ENCODE results near the gene PHRF1.

Gene PHRF1, protein sequence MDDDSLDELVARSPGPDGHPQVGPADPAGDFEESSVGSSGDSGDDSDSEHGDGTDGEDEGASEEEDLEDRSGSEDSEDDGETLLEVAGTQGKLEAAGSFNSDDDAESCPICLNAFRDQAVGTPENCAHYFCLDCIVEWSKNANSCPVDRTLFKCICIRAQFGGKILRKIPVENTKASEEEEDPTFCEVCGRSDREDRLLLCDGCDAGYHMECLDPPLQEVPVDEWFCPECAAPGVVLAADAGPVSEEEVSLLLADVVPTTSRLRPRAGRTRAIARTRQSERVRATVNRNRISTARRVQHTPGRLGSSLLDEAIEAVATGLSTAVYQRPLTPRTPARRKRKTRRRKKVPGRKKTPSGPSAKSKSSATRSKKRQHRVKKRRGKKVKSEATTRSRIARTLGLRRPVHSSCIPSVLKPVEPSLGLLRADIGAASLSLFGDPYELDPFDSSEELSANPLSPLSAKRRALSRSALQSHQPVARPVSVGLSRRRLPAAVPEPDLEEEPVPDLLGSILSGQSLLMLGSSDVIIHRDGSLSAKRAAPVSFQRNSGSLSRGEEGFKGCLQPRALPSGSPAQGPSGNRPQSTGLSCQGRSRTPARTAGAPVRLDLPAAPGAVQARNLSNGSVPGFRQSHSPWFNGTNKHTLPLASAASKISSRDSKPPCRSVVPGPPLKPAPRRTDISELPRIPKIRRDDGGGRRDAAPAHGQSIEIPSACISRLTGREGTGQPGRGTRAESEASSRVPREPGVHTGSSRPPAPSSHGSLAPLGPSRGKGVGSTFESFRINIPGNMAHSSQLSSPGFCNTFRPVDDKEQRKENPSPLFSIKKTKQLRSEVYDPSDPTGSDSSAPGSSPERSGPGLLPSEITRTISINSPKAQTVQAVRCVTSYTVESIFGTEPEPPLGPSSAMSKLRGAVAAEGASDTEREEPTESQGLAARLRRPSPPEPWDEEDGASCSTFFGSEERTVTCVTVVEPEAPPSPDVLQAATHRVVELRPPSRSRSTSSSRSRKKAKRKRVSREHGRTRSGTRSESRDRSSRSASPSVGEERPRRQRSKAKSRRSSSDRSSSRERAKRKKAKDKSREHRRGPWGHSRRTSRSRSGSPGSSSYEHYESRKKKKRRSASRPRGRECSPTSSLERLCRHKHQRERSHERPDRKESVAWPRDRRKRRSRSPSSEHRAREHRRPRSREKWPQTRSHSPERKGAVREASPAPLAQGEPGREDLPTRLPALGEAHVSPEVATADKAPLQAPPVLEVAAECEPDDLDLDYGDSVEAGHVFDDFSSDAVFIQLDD (N-terminal part only)

DNA sequence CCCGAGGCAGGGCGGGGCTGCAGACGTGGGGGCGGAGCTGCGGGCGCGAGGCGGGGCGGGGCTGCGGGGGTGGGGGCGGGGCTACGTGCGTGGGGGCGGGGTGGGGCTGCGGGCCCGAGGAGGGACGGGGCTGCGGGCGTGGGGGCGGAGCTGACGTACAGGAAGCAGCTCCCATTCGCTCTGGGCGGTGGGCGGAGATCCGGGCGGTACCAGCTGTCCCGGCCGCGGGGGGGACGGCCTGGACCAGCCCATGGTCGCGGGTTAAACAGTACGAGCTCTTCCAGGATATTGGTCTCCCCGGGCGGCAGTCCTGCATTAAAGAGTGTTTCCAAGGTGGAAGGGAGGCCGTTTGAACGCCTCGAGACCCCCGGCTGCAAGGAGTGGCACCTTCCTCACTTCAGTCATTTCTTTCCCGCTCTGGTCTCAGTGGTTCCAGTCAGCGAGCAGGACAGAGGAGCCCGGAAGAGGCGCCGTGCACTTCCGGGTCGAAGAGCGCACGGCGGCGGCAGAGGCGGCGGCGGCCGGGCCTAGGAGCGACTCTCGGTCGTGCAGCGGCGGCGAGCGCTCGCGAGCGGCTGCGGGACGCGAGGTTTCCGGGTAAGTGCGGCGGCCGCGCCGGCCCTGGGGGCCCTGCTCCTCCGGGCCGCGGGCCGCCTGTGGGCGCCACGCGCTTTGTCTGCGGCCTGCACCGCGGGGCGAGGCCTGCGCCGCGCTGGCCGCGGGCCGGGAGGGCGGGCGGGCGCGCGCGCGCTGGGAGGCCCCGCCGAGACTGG is at the start of gene PHRF1:
Gene PHRF1 (plus strand): TSS at position 475 of the 773 bp plus-strand sequence. CDS start 5,043 bp downstream, outside the sequence.
- H3K4me3 ChIP-seq (ENCODE audit: low read depth, low read length): peak within 1 kb of the TSS; percentile 79
- DNase-seq (ENCODE audit: low read depth): peak; percentile 79
- TF ChIP-seq, protein P1, sequence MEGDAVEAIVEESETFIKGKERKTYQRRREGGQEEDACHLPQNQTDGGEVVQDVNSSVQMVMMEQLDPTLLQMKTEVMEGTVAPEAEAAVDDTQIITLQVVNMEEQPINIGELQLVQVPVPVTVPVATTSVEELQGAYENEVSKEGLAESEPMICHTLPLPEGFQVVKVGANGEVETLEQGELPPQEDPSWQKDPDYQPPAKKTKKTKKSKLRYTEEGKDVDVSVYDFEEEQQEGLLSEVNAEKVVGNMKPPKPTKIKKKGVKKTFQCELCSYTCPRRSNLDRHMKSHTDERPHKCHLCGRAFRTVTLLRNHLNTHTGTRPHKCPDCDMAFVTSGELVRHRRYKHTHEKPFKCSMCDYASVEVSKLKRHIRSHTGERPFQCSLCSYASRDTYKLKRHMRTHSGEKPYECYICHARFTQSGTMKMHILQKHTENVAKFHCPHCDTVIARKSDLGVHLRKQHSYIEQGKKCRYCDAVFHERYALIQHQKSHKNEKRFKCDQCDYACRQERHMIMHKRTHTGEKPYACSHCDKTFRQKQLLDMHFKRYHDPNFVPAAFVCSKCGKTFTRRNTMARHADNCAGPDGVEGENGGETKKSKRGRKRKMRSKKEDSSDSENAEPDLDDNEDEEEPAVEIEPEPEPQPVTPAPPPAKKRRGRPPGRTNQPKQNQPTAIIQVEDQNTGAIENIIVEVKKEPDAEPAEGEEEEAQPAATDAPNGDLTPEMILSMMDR (IDR thresholded peaks at IDR 0.05; ENCODE audit: control insufficient read depth, extremely low read depth, insufficient read depth): no peak

DNA sequence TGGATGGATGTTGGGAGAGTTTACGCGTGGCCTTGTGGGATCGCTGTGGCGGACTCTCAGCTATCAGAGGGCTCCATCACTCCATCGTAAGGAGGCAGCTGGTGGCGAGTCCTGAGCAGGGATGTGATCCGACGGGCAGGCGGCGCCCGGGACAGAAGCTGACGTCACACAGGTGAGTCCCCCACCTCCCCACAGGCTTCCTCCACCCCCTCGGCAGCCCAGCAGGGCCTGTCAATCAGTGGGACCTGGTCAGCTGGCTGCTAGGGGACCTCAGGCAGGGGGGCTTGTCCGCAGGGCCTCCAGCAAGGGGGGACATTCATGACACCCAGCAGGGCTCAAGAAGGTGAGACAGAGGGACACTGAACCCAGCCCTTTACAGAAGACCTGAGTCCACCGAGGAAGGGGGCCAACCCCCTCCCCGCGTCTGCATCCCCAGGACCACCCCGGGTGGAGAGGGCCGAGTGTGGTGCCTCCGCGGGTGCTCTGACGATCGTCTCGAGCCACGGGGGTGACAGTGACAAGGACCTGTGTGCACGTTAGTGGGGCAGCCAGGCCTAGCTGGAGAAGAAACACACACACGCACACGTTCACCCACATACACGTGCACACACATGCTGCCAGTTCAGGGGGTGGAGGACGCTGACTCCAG is 48.0 kb upstream of the PHRF1 start:
- DNase-seq (ENCODE audit: low read depth): no peak
- TF ChIP-seq, protein P1 (IDR thresholded peaks at IDR 0.05; ENCODE audit: control insufficient read depth, extremely low read depth, insufficient read depth): no peak
- H3K4me3 ChIP-seq (ENCODE audit: low read depth, low read length): no peak overlapping the region

DNA sequence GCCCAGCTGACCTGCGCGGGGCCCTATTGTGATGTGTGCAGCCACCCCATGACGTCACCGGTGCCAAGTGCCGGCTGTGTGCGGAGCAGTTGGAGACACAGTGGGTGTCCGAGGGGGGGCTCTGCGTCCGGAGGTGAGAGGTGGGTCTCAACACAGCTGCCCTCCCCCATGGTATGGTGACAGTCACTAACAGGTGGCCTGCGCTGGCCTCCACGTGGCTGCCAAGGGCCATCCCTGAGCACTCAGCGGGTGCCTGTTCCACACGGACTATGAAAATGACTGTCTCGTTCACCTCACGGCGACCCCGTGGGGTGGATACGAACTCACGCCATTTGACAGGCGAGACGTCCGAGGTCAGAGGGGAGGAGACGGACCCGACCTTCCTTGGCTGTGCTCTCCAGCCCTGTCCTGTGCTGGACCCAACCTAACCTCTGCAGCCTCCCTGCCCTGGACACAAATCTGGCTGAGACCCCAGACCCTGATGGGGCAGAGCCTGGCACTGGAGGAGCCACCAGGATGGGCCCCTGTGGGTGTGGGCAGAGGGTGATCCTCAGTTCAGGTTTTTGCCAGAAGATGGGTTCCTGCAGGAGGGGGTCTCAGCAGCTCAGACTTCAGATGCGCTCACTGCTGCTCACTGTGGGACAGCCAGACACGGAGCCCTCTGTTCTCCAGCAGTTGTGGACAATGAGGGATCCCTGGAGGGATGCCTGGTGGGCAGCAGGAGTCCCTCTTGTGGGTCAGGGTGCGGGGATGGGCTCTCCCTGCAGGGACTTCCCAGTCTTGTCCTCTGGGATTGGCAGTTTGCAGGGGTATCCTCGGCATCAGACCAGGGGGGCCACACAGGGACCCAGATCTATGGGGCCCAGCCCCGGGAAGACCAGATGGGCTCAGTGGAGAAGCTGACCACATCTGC is 47.2 kb upstream of the PHRF1 start:
- DNase-seq (ENCODE audit: low read depth): no peak

DNA sequence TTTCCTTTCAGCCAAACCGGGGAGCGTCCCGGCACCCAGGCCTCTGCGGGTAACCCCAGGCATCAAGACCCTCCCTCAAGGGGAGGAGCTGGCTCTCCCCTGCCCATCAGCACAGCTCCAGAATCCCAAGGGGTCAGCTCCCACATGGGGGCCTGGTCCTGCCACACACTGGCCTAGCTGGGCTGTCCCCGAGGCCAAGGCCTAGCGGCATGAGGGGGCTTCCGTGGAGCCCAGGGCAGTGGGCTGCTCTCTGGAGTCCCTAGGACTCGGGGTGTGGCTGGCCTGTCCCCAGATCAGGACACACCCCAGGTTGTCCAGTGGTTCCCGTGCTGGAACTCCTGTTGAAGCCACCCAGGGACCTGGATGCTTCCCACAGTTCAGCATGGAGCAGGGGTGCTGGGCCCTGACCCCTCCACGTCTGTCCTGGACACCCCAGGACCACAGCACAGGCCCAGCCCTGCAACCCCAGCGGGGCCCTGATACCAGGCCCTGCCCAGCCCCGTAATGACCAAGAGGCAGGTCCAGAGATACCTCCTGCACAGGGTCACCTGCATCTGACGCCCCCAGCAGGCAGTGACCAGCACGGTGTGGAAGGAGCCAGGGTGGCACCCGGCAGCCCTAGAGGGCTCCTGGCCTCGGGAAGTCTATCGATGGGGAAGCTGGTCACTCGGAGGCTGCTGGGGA is 46.4 kb upstream of the PHRF1 start:
- TF ChIP-seq, protein P1 (IDR thresholded peaks at IDR 0.05; ENCODE audit: control insufficient read depth, extremely low read depth, insufficient read depth): no peak
- no peak for DNase-seq (ENCODE audit: low read depth)
- H3K4me3 ChIP-seq (ENCODE audit: low read depth, low read length): no peak overlapping the region

More for the DNA sequence above, 47.2 kb upstream of the PHRF1 start:
- TF ChIP-seq, protein P1 (IDR thresholded peaks at IDR 0.05; ENCODE audit: control insufficient read depth, extremely low read depth, insufficient read depth): no peak
- no peak overlapping the region for H3K4me3 ChIP-seq (ENCODE audit: low read depth, low read length)
